ENCODE measurements around the gene YJU2. TPM values are rescaled to one million over a fixed set of nuclear protein-coding genes. Genes with fewer than 3 reads are reported as not detected.

YJU2 gene
- total RNA-seq, 1 donor from 2014 or later = 19.9 TPM

DNA sequence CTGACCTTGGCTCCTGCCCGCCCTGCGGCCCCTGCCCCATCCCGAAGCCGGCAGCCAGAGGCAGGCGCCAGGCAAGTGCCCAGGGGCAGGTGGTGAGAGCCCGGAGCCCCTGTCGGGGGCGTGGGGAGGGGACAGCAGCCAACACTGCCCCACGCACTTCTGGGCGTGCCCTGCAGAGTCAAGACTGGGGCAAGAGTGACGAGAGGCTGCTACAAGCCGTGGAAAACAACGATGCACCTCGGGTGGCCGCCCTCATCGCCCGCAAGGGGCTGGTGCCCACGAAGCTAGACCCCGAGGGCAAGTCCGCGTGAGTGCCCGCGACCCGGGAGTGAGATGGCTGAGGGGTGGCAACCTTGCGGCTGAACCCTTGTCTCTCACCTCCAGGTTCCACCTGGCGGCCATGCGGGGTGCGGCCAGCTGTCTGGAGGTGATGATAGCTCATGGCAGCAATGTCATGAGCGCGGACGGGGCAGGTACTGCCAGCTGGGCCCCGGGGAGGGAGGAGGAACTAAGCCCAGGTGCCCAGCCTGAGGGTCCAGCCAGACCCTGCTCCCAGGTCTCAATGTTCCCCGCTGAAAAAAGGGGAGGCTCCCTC is 47.1 kb upstream of the YJU2 start:
- peaks cover 3% of the 10 kb centered on the region for H3K4me1 ChIP-seq
- H3K9me3 ChIP-seq = no peaks in the 10 kb centered on the region
- H3K4me3 ChIP-seq = no peak overlapping the region
- intact Hi-C loops (cut with DNase I) = loop anchor here (10.0 kb wide), 1 partner anchor 215 kb away; the partner anchor contains the start of gene EEF2
- peaks cover 3% of the 10 kb centered on the region for H3K27me3 ChIP-seq
- no peak overlapping the region for H3K27ac ChIP-seq
- TF ChIP-seq, protein P1, sequence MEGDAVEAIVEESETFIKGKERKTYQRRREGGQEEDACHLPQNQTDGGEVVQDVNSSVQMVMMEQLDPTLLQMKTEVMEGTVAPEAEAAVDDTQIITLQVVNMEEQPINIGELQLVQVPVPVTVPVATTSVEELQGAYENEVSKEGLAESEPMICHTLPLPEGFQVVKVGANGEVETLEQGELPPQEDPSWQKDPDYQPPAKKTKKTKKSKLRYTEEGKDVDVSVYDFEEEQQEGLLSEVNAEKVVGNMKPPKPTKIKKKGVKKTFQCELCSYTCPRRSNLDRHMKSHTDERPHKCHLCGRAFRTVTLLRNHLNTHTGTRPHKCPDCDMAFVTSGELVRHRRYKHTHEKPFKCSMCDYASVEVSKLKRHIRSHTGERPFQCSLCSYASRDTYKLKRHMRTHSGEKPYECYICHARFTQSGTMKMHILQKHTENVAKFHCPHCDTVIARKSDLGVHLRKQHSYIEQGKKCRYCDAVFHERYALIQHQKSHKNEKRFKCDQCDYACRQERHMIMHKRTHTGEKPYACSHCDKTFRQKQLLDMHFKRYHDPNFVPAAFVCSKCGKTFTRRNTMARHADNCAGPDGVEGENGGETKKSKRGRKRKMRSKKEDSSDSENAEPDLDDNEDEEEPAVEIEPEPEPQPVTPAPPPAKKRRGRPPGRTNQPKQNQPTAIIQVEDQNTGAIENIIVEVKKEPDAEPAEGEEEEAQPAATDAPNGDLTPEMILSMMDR (IDR thresholded peaks at IDR 0.05) = no peak
- no peak for TF ChIP-seq POLR2A (IDR thresholded peaks at IDR 0.05)
- no peak for TF ChIP-seq POLR2AphosphoS5 (IDR thresholded peaks at IDR 0.05; ENCODE audit: insufficient read depth in 1 of 2, low read depth in 1 of 2)
- H3K36me3 ChIP-seq = no peaks in the 10 kb centered on the region
- DNase-seq (ENCODE audit: extremely low spot score in 2 of 2) = no peak

DNA sequence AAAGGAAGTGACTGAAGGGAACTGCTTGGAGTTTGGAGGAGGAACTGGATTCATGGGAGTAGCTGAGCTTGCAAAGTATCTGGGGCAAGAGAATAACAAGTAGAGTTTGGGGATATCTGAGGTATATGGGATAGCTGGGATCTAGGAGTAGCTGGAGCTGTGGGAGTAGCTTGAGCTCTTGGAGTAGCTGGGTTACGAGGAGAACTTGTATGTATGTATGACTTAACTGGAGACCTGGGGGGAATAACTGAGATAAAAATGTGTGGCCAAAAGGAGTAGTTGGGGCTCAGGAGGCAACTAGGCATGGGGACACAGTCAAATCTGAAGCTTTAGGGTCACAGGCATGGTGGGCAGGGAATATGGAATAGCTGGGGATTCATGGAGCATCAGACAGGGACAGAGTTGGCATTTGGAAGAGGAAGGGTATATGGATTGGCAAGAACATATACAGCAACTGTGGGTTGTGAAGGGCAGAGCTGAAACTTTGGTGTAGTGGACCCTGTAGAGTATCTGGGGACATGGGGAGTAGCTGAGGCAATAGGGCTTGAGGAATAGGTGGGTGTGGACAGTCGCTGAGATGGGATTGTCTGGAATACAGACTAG is 45.8 kb upstream of the YJU2 start:
- no peaks in the 10 kb centered on the region for H3K36me3 ChIP-seq
- H3K9me3 ChIP-seq = no peaks in the 10 kb centered on the region
- peaks cover 5% of the 10 kb centered on the region for H3K4me1 ChIP-seq
- no peak overlapping the region for H3K27ac ChIP-seq
- peaks cover 3% of the 10 kb centered on the region for H3K27me3 ChIP-seq
- intact Hi-C loops (cut with DNase I) = loop anchor here (10.0 kb wide), 1 partner anchor 216 kb away; the partner anchor contains the start of gene EEF2
- H3K4me3 ChIP-seq = no peak overlapping the region
- DNase-seq (ENCODE audit: extremely low spot score in 2 of 2) = no peak
- TF ChIP-seq POLR2AphosphoS5 (IDR thresholded peaks at IDR 0.05; ENCODE audit: insufficient read depth in 1 of 2, low read depth in 1 of 2) (no peak), POLR2A (IDR thresholded peaks at IDR 0.05) (no peak)
- TF ChIP-seq, protein P1 (IDR thresholded peaks at IDR 0.05) = no peak

DNA sequence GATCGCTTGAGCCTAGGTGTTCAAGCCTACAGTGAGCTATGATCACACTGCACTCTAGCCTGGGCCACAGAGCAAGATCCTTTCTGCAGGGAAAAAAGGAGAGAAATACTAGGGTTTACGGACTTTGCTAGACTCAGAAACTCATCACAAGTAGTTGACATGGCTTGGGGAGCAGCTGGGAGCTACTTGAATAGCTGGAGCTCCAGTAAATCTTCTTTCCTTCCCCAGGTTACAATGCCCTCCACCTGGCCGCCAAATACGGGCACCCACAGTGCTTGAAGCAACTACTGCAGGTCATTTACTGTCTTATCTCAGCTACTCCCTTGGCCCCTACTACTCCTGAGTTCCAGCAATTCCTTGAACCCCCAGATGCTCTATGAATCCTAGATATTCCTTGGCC is 45.1 kb upstream of the YJU2 start:
- no peak for DNase-seq (ENCODE audit: extremely low spot score in 2 of 2)
- Histone ChIP-seq H3K27me3 (peaks cover 3% of the 10 kb centered on the region), H3K27ac (no peak overlapping the region), H3K9me3 (no peaks in the 10 kb centered on the region), H3K4me1 (peaks cover 5% of the 10 kb centered on the region), H3K36me3 (no peaks in the 10 kb centered on the region), H3K4me3 (no peak overlapping the region)
- TF ChIP-seq, protein P1 (IDR thresholded peaks at IDR 0.05) = no peak
- TF ChIP-seq POLR2AphosphoS5 (IDR thresholded peaks at IDR 0.05; ENCODE audit: insufficient read depth in 1 of 2, low read depth in 1 of 2) = no peak
- no peak for TF ChIP-seq POLR2A (IDR thresholded peaks at IDR 0.05)
- intact Hi-C loops (cut with DNase I) = loop anchor here (10.0 kb wide), 1 partner anchor 217 kb away; the partner anchor contains the start of gene EEF2

DNA sequence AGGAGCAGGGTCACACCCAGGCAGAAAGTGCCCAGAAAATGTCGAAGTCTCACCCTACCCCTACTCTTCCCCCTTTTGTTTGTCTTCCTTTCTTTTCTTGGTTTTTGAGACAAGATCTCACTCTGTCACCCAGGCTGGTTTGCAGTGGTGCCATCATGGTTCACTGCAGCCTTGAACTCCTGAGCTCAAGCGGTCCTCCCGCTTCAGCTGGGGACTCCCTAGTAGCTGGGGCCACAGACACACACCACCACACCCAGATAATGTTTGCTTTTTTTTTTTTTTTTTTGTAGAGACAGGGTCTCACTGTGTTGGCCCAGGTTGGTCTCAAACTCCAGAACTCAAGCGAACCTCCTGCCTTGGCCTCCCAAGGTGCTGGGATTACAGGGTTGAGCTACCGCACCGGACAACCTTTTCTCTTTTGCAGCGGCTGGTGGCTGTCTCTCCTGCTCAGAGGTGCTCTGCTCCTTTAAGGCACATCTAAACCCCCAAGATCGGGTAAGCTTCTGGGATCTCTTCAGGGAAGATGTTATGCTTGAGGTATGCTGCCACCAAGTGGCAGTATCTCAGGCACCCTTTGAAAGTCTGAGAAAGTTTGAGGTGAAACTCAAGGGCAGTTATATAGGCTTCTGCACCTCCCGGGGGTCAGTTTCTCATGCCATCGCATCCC is 39.9 kb upstream of the YJU2 start:
- no peak overlapping the region for H3K27ac ChIP-seq
- TF ChIP-seq POLR2A (IDR thresholded peaks at IDR 0.05) = no peak
- TF ChIP-seq POLR2AphosphoS5 (IDR thresholded peaks at IDR 0.05; ENCODE audit: insufficient read depth in 1 of 2, low read depth in 1 of 2) = no peak
- TF ChIP-seq, protein P1 (IDR thresholded peaks at IDR 0.05) = no peak
- H3K27me3 ChIP-seq = no peaks in the 10 kb centered on the region
- no peaks in the 10 kb centered on the region for H3K36me3 ChIP-seq
- no peak for DNase-seq (ENCODE audit: extremely low spot score in 2 of 2)
- H3K4me3 ChIP-seq = no peak overlapping the region
- intact Hi-C loops (cut with DNase I) = loop anchor here (10.0 kb wide), 1 partner anchor 222 kb away; the partner anchor contains the start of gene EEF2
- no peaks in the 10 kb centered on the region for H3K9me3 ChIP-seq
- peaks cover 5% of the 10 kb centered on the region for H3K4me1 ChIP-seq

Data from vagina (tissue), 2 donors.